ENCODE measurements around the gene SLC39A9. TPM values are rescaled to one million over a fixed set of nuclear protein-coding genes. Genes with fewer than 3 reads are reported as not detected.
A peak's percentile ranks its signal among the peaks of the same experiment; 100 is the strongest.

Gene SLC39A9
- polyA plus RNA-seq, 1 donor, result 27.7 TPM

DNA sequence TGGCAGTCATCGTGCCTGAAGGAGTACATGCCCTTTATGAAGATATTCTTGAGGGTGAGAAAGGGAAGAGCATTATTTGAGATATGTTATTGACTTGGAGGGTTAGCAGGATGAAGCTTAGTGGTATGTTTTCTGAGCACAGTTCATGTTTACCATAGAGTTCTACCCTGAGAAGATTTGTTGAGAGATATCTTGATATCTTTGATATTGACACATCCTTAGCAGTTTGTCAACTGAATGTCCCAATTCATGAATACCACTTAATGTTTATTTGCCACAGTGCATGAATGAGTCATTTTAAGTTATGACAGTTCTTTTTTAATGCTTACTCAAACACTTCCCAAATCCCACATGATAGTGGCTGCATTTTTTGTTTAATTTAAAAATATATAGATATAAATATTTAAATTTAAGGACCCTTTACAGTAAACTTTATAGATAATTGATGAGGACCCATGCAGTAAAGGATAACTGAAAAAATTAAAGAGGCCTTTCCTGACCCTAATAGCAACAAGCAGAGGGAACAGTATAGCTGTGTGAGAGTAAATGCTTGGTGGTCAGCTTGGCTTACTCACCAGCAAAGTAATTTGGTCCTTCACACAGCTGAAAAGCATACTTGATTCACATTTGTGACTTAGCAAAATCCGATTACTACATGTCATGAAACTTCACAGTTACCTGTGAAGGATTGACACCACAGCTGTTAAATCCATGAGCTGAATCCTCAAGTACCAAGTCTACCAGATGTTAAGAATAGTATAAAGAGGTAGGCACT is 25.8 kb downstream of the SLC39A9 start:
- DNase-seq (ENCODE audit: low read depth), result no peak

DNA sequence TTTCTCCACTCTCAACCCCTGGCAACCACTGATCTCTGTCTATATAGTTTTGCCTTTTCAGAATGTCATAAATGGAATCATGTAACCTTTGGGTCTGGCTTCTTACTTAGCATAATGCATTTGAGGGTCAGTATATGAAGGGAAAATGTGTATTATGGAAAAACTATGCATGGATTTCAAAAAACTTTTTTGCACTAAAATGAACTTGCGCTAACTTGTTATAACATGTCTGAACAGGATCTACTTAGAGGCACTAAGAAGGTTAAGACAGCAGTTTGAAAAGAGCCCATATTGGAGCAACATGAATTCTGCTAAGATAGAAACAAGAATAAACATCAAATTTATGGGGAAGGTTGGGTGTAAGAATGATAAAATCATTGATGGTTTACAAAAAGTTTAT is 29.1 kb downstream of the SLC39A9 start:
- DNase-seq (ENCODE audit: low read depth), result no peak

DNA sequence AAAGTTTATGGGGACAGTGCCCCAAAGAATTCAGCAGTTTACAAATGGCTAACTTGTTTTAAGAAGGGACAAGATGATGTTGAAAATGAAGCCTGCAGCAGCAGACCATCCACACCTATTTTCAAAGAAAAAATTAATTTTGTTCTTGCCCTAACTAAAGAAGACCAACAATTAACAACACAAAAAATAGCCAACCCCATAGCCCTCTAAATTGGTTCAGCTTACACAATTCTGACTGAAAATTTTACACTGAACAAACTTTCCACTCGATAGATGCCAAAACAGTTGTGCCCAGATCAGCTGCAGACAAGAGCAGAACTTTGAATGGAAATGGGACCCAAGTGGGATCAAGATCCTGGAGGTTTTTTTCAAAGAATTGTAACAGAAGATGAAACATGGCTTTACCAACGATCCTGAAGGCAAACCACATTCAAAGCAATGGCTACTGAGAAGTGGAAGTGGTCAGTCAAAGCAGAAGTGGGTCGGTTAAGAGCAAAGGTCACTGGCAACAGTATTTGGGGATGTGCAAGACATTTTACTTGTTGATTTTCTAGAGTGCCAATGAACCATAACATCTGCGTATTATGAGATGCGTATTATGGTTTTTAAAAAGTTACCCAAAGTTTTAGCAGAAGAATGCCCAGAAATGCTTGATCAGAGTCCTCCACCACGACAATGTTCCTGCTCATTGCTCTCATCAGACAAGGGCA is 30.0 kb downstream of the SLC39A9 start:
- no peak for DNase-seq (ENCODE audit: low read depth)

DNA sequence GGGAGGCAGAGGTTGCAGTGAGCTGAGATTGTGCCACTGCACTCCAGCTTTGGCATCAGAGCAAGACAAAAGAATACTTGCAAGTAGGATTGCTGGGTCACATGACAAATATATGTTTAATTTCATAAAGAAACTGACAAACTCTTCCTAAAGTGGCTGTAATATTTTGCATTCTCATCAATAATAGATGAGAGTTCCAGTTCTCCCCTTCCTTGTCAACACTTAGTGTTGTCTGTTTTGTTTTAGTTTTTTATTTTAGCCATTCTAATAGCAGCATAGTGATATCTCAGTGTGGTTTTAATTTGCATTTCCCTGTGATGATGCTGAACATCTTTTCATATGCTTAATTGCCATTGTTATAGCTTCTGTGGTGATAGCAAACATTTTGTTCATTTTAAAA is 31.2 kb downstream of the SLC39A9 start:
- DNase-seq (ENCODE audit: low read depth), result no peak

DNA sequence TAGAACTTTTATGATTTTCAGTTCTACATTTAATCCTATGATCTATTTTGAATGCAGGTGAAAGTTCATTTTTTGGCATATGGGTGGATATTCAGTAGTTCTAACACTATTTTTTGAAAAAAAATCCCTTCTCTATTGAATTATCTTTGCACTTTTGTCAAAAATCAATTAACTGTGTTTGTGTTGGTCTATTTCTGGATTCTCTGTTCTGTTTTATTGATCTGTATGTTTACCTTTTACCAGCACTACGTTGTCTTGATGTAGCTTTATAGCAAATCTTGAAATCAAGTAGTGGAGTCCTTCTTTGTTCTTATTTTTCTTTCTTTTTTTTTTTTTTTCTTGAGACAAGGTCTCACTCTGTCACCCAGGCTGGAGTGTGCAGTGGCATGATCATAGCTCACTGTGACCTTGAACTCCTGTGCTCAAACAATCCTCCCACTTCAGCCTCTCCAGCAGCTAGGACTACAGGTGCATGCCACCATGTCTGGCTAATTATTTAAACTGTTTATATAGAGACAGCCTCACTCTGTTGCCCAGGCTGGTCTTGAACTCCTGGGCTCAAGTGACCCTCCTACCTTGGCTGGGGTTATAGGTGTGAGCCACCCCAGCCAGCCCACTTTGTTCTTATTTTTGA is 31.9 kb downstream of the SLC39A9 start:
- no peak for DNase-seq (ENCODE audit: low read depth)

DNA sequence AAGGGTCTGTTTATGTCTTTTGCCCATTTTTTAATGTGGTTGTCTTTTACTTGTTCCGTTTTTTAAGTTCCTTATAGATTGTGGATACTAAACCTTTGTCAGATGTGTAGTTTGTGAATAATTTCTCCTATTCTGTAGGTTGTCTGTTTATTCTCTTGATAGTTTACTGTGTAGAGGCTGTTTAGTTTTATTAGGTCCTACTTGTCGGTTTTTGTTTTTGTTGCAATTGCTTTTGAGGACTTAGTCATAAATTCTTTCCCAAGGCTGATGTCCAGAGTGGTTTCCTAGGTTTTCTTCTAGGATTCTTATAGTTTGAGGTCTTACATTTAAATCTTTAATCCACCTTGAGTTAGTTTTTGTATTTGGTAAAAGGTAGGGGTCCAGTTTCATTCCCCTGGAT is 33.9 kb downstream of the SLC39A9 start:
- no peak for DNase-seq (ENCODE audit: low read depth)

DNA sequence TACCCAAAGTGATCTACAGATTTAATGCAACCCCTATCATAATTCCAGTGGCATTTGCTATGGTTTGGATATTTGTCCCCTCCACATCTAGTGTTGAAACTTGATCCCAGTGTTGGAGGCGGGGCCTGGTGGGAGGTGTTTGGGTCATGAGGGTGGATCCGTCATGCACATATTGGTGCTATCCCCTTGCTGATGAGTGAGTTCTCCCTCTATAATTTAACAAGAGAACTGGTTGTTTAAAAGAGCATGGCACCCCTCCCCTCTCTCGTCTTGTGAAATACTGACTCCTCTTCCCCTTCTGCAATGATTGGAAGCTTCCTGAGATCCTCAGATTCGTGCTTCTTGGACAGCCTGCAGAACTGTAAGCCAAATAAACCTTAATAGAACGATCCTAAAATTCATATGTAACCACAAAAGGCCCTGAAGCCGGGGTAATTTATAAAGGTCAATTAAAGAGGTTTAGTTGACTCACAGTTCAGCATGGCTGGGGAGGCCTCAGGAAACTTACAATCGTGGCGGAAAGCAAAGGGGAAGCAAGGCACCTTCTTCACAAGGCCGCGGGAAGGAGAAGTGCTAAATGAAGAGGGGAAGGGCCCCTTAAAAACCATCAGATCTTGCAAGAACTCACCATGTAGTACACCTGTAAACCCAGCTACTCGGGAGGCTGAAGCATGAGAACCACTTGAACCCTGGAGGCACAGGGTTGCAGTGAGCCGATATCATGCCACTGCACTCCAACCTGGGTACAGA is 41.2 kb downstream of the SLC39A9 start:
- DNase-seq (ENCODE audit: low read depth), result no peak

DNA sequence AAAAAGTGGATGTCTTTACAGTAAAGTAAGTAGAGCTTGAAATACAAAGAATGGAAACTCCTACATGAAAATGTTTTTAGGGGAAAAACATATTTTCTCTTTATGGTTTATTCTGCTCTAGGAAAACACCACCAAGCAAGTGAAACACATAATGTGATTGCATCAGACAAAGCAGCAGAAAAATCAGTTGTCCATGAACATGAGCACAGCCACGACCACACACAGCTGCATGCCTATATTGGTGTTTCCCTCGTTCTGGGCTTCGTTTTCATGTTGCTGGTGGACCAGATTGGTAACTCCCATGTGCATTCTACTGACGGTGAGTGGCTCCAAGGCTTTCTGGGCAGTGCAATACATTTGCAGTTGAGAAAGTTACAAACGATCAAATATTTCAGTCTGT is 43.5 kb downstream of the SLC39A9 start:
- no peak for DNase-seq (ENCODE audit: low read depth)

DNA sequence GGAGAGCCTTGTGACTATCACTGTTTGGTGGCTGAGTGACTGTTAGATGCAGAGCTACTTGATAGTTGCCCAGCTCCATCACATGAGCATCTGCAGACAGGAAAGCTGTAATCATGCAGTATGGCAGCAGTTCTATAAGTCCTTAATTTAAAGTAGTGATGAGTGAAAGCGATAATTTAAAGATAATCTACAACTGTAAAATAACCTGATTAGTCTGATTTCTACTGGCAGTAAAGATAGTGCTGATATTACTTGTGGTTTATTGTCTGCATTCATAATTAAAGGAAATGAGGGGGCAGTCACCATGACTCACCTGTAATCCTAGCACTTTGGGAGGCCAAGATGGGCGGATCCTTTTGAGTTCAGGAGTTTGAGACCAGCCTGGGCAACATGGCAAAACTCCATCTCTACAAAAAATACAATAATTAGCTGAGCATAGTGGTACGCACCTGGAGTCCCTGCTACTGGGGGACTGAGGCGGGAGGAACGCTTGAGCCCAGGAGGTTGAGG is 44.9 kb downstream of the SLC39A9 start:
- no peak for DNase-seq (ENCODE audit: low read depth)

DNA sequence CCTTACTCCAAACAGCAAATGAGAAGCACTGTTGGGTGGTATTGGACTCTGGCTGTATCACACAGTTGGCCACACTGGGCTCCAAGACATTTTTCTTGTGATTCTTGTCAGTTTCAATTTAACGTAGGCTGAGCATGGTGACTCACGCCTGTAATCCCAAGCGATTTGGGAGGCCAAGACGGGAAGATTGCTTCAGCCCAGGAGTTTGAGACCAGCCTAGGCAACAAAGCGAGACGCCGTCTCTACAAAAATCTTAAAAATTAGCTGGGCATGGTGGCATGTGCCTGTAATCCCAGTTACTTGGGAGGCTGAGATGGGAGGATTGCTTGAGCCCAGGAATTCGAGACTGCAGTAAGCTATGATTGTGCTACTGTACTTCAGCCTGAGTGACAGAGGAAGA is 50.7 kb downstream of the SLC39A9 start:
- DNase-seq (ENCODE audit: low read depth), result no peak

DNA sequence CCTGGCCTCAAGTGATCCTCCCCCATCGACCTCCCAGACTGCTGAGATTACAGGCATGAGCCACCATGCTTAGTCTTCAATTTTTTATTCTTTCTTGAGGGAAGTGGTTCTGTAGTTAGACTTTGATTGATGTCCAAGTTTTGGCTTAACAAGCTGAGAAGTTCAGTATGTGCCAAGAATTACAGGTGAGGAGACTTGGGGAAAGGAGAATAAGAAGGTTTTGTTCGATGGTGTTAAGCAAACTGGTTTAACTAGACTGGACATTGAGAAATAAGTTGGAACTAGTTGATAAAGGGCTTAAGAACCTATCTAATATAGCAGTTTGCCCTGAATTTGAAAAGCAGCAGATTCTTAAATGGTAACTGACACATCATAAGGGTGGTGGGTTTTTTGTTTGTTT is 53.4 kb downstream of the SLC39A9 start:
- DNase-seq (ENCODE audit: low read depth), result no peak

DNA sequence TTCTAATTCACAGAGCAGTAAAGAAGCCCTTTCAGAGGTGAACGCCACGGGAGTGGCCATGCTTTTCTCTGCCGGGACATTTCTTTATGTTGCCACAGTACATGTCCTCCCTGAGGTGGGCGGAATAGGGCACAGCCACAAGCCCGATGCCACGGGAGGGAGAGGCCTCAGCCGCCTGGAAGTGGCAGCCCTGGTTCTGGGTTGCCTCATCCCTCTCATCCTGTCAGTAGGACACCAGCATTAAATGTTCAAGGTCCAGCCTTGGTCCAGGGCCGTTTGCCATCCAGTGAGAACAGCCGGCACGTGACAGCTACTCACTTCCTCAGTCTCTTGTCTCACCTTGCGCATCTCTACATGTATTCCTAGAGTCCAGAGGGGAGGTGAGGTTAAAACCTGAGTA is 59.9 kb downstream of the SLC39A9 start:
- DNase-seq (ENCODE audit: low read depth), result no peak

DNA sequence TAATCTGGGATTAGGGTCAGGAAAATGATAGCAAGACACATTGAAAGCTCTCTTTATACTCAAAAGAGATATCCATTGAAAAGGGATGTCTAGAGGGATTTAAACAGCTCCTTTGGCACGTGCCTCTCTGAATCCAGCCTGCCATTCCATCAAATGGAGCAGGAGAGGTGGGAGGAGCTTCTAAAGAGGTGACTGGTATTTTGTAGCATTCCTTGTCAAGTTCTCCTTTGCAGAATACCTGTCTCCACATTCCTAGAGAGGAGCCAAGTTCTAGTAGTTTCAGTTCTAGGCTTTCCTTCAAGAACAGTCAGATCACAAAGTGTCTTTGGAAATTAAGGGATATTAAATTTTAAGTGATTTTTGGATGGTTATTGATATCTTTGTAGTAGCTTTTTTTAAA is 60.6 kb downstream of the SLC39A9 start:
- DNase-seq (ENCODE audit: low read depth), result no peak

DNA sequence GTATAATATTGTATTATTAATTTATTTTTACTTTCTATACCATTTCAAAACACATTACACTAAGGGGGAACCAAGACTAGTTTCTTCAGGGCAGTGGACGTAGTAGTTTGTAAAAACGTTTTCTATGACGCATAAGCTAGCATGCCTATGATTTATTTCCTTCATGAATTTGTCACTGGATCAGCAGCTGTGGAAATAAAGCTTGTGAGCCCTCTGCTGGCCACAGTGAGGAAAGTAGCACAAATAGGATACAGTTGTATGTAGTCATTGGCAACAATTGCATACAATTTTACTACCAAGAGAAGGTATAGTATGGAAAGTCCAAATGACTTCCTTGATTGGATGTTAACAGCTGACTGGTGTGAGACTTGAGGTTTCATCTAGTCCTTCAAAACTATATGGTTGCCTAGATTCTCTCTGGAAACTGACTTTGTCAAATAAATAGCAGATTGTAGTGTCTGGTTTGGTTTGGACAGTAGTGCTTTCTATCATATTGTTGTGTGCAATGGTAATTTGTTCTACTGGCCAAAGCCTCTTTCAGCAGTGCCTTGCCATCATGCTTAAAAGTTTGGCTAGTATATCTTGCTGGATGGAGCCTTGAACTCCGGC is 61.7 kb downstream of the SLC39A9 start:
- DNase-seq (ENCODE audit: low read depth), result peak; percentile 55

DNA sequence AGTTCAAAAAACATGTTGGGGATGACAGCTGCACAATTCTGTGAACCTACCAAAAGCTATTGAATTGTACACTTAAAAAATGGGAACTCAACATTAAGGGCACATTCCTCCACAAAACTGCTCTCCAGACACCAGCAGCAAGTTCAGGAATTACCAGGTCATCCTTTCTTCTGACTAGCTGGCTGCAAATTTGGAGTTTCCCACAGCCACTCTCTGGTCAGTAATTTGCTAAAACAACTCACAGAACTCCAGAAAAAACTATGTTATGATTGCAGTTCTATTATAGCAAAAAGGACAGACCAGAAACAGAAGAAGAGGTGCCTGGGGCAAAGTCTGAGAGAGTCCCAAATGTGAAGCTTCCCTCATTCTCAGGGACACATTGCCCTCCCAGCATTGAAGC is 65.9 kb downstream of the SLC39A9 start:
- DNase-seq (ENCODE audit: low read depth), result no peak

DNA sequence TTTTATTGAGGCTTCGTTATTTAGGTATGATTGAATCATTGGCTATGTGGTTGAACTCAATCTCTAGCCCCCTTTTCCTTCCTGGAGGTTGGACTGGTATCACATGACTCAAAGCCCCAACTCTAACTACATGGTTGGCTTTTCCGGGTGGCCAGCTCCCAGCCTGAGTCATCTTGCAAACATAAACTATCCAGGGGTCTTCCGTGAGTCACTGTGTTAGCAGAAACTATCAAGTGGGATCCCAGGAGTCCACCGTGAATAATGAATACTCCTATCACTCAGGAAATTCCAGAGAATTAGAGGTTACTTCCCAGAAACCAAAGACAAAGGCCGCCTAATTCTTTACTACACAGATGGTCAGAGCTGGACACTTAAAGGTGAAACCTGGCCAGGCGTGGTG is 66.3 kb downstream of the SLC39A9 start:
- no peak for DNase-seq (ENCODE audit: low read depth)

DNA sequence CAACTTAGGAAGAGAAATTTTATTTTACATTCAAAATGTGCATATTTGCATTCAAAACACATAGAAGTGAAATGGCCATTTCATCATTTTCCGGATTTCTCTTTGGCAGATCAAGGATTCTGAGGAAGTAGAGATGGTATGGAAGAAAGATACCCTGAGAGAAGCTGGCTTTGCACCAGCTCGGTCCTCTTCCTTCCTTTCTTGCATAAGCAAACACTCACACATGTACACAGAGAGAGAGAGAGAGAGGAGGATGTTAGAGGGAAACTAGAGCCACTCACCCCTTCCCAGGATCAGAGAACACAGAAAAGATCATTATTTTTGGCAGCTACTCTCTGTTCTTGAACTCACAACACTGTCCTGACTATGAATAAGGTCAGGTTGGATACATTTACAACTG is 70.5 kb downstream of the SLC39A9 start:
- DNase-seq (ENCODE audit: low read depth), result no peak

DNA sequence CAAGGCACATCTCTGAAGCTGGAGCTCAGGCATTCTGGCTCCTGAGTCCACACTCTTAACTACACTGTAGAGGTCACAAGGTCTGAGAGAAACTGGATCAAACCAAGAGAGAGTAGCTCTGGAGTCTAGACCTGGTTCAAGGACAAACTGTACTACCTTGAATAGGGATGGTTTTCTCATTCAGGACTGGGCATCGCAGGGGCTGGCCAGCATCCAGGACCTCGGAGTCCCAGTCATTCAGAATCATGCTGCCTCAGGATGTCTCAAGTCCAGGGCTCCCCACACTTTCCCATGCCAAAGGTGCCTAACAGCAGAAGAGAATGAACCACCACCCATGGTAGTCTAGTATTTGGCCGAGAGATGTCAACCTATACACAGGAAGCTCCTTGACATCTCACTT is 72.9 kb downstream of the SLC39A9 start:
- no peak for DNase-seq (ENCODE audit: low read depth)

DNA sequence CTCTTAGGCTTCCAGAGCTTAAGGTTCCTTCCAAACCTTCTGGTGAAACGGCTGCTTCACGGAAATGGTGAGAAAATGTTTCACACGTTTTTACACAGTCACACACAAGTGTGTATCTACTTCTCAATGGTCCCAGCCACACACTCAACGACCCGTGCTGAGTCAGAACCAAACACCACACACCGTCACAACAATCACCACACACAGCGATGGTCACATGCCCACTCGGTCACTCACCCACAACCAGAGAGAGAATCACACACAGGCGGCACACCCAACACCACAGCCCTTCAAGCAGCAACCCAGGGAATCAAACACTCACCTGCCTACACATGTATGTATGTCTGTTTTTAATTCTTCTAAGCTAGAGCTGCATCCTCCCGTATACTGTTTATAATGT is 73.4 kb downstream of the SLC39A9 start:
- no peak for DNase-seq (ENCODE audit: low read depth)

DNA sequence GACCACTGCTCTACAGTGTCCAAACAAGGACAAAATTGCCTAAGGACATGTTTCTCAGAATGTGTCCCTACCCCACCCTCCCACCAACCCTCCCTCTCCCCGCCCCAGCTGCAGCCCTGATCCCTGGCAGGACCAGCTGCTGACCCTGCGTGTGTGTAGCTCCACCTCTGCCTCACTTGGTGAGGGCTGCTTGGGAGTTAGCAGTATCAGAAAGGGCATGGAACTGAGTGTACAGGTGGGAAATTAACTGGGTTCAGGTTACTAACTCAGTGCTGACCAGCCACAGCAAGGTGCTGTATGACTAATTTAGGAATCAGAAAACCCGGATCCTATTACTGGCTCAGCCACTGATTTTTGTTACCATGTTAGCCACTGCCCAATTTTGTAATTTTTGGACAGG is 74.8 kb downstream of the SLC39A9 start:
- no peak for DNase-seq (ENCODE audit: low read depth)

DNA sequence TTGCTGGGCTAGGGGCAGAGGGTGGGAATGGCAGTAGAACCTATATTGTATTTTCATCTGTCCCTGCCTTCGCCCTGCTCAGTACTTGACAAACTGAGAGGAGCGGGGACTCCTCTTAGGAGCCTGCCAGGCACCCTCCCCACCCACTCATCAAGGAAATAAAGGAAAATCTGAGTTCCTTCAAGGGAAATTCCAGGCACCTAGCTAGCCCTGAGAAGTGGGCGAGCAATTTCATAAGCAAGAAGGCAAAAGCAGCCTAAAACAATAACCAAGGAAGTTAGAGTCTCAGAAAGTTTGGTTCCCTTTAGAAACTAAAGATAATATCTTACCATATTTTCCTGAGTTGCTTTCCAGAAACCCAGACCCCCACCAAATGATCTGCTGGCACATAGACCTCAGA is 75.5 kb downstream of the SLC39A9 start:
- no peak for DNase-seq (ENCODE audit: low read depth)

Data from forelimb muscle (tissue), 1 donor.